ENCODE measurements around the gene OAF. TPM values are rescaled to one million over a fixed set of nuclear protein-coding genes. Genes with fewer than 3 reads are reported as not detected.
A peak's percentile ranks its signal among the peaks of the same experiment; 100 is the strongest.

Gene OAF
- total RNA-seq, 1 donor from 2014 or later: 17.8 TPM

- Histone ChIP-seq H3K4me3 (no peak overlapping the region), H3K27me3 (ENCODE audit: low read depth) (no peaks in the 10 kb centered on the region), H3K9me3 (no peaks in the 10 kb centered on the region), H3K36me3 (no peaks in the 10 kb centered on the region), H3K4me1 (peaks cover 18% of the 10 kb centered on the region), H3K27ac (peak overlapping the region; percentile 24)
- TF ChIP-seq, protein P1, sequence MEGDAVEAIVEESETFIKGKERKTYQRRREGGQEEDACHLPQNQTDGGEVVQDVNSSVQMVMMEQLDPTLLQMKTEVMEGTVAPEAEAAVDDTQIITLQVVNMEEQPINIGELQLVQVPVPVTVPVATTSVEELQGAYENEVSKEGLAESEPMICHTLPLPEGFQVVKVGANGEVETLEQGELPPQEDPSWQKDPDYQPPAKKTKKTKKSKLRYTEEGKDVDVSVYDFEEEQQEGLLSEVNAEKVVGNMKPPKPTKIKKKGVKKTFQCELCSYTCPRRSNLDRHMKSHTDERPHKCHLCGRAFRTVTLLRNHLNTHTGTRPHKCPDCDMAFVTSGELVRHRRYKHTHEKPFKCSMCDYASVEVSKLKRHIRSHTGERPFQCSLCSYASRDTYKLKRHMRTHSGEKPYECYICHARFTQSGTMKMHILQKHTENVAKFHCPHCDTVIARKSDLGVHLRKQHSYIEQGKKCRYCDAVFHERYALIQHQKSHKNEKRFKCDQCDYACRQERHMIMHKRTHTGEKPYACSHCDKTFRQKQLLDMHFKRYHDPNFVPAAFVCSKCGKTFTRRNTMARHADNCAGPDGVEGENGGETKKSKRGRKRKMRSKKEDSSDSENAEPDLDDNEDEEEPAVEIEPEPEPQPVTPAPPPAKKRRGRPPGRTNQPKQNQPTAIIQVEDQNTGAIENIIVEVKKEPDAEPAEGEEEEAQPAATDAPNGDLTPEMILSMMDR (IDR thresholded peaks at IDR 0.05): no peak
- intact Hi-C loops (cut with DNase I): loop anchor here (10.0 kb wide), 1 partner anchor 50 kb away; no protein-coding TSS in a partner anchor
- ATAC-seq: peak; percentile 38 to 42
- no peak for DNase-seq
These were observed 14.4 kb downstream of the OAF start for GRCh38 chr11:120224972-120225909.

GRCh38 chr11:120226242-120226641 lies 15.4 kb downstream of the OAF start:
- Histone ChIP-seq H3K36me3 (no peaks in the 10 kb centered on the region), H3K4me1 (peaks cover 18% of the 10 kb centered on the region), H3K9me3 (no peaks in the 10 kb centered on the region), H3K27ac (no peak overlapping the region), H3K4me3 (no peak overlapping the region), H3K27me3 (ENCODE audit: low read depth) (no peaks in the 10 kb centered on the region)
- intact Hi-C loops (cut with DNase I): loop anchor here (10.0 kb wide), 1 partner anchor 51 kb away; no protein-coding TSS in a partner anchor
- TF ChIP-seq, protein P1 (IDR thresholded peaks at IDR 0.05): no peak
- DNase-seq (no peak), ATAC-seq (no peak)

GRCh38 chr11:120226714-120227113 lies 15.9 kb downstream of the OAF start:
- Histone ChIP-seq H3K4me1 (peaks cover 18% of the 10 kb centered on the region), H3K27me3 (ENCODE audit: low read depth) (no peaks in the 10 kb centered on the region), H3K27ac (no peak overlapping the region), H3K9me3 (no peaks in the 10 kb centered on the region), H3K4me3 (no peak overlapping the region), H3K36me3 (no peaks in the 10 kb centered on the region)
- intact Hi-C loops (cut with DNase I): loop anchor here (10.0 kb wide), 1 partner anchor 52 kb away; no protein-coding TSS in a partner anchor
- TF ChIP-seq, protein P1 (IDR thresholded peaks at IDR 0.05): no peak
- ATAC-seq (no peak), DNase-seq (no peak)

DNA sequence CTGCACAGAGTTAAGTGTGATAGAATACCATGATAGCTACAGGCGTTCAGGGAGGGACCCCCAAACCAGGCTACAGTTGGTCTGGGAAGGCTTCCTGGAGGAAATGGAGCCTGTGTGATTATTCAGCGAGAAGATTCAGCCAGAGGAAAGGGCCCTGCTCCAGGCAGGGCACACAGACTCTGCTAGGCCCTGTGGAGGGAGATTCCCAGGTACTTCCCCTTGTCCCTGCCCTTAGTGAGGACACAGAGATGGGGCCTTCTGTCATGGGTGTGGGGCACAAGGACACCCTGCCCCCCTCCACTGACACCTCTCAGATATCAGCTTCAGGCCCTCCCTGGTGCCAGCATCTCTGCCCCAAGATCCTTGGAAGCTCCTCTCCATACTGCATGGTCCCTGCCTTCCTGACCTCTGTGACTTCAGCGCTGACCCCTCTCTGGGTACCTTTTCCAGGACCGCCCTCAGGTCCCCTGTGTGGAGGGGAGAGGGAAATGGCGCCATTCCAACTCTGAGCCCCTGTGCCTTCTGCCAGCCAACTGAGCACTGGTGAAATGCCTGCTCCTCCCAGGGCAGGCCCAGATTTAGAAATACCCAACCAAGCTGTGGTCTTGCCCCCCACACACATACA lies 16.5 kb downstream of the OAF start:
- Histone ChIP-seq H3K4me1 (peaks cover 18% of the 10 kb centered on the region), H3K27ac (no peak overlapping the region), H3K27me3 (ENCODE audit: low read depth) (no peaks in the 10 kb centered on the region), H3K4me3 (no peak overlapping the region), H3K36me3 (no peaks in the 10 kb centered on the region), H3K9me3 (no peaks in the 10 kb centered on the region)
- ATAC-seq: no peak
- TF ChIP-seq, protein P1 (IDR thresholded peaks at IDR 0.05): no peak
- intact Hi-C loops (cut with DNase I): loop anchor here (10.0 kb wide), 1 partner anchor 53 kb away; no protein-coding TSS in a partner anchor
- no peak for DNase-seq

DNA sequence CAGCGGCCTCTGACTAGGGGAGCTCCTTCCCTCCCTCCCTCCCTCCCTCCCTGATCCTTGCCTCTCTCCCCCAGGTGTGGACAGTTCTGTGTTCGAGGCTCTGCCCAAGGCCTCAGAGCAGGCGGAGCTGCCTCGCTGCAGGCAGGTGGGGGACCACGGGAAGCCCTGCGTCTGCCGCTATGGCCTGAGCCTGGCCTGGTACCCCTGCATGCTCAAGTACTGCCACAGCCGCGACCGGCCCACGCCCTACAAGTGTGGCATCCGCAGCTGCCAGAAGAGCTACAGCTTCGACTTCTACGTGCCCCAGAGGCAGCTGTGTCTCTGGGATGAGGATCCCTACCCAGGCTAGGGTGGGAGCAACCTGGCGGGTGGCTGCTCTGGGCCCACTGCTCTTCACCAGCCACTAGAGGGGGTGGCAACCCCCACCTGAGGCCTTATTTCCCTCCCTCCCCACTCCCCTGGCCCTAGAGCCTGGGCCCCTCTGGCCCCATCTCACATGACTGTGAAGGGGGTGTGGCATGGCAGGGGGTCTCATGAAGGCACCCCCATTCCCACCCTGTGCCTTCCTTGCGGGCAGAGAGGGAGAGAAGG lies 18.1 kb downstream of the OAF start:
- no peaks in the 10 kb centered on the region for H3K36me3 ChIP-seq
- DNase-seq (no peak), ATAC-seq (peak in 1 of 2 donors; percentile 4)
- TF ChIP-seq, protein P1 (IDR thresholded peaks at IDR 0.05): no peak
- H3K4me3 ChIP-seq: no peak overlapping the region
- no peaks in the 10 kb centered on the region for H3K9me3 ChIP-seq
- H3K27me3 ChIP-seq (ENCODE audit: low read depth): peaks cover 5% of the 10 kb centered on the region
- no peak overlapping the region for H3K27ac ChIP-seq
- H3K4me1 ChIP-seq: peaks cover 18% of the 10 kb centered on the region
- intact Hi-C loops (cut with DNase I): loop anchor here (10.0 kb wide), 1 partner anchor 54 kb away; no protein-coding TSS in a partner anchor

All from lower lobe of right lung (tissue), 2 donors.